NCI-H2196 treated with DMSO at 0.1 percent for 48 hours (cell line): Measurements from ENCODE around the gene ADAR.

Source experiments
- DNase-seq: peaks from one replicate; lab custom pipeline; 2025; ENCODE audit not compliant: unreplicated experiment; lab: John Stamatoyannopoulos, UW

Gene ADAR

DNA sequence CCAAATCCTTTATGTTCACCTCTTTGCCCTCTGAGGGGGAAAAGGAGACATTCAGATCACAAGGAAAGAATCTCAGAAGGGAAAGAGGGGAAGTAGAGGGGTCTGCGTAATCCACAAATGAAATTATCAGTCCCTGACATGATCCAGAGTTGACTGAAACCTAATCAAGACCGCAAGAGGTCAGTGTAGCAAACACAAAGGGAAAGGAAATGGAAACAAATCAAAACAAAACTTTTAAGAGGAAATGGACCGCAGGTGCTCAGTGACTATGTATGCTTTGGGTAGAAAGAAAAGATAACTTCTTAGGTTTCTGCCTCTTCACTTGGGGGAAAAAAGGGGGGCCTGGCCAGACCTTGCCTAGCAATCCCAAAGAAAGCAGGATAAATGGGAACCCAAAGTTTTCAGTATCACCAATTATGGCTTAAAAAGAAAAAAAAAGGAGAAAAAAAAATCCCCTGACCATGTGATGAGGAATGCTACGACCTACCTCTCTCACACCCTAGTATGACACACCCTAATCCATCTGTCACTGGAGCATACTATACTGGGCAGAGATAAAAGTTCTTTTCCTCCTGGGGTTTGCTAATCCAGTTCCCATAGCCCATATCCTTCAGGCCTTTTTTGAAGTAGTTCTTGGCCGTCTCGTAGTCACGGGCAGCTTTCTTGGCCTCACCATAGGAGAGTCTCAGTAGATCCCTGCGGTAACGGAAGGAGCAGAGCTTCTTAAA is 23.6 kb downstream of the ADAR start:
- DNase-seq: no peak

DNA sequence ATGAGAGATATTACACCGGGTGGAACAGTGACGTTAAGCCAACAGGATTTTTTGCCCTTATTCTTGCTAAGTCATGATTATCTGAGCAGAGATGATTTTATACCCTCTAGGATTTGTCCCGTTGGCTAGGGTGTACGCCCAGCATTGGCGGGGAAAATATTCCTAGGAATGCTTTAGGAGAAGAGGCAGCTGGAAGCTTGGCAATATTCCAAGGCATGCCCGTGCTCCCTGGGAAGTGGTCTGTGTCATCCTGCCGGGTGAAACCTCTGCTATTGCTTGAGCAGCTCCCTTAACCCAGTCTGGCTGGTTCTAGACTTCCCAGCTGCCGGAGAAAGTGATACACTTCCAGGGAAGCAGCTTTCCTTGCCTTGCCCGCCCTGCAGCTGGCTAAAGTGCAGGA is 24.2 kb downstream of the ADAR start:
- no peak for DNase-seq

DNA sequence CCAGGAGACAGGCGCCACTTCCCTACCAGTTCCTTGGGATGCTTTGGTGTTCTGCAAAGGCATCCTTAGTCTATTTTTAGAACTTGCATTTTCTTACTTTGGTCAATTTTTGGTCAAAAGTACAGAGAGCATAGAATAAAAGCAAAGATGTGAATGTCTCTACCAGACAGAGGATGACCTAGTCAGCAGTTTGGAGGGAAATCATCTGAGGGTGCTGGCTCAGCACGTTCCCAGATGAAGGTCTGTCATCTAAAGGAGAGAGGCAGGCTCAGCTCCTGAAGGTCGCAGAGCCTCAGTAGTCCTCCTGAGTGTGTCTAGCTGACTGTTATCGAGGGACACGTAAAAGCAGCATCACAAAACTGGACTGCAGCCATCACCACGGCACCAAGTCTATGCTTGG is 25.1 kb downstream of the ADAR start:
- DNase-seq: no peak

DNA sequence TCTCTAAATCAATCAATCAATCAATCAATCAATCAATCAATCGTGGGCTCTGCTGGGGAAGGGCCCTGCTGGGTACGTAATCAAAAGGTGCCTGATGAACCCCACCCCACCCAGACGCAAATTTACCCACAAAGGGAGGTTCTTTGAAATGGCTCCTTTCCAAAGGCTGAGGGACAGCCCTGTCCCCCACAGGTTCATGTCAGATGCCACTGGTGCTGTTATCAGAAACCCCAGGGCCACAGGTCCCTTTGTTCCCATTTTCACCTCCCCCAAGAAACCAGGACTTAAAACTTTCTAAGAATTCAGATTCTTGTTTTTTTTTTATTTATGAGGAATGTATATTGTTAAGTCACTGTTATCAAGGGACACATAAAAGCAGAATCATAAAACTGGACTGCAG is 26.2 kb downstream of the ADAR start:
- no peak for DNase-seq

DNA sequence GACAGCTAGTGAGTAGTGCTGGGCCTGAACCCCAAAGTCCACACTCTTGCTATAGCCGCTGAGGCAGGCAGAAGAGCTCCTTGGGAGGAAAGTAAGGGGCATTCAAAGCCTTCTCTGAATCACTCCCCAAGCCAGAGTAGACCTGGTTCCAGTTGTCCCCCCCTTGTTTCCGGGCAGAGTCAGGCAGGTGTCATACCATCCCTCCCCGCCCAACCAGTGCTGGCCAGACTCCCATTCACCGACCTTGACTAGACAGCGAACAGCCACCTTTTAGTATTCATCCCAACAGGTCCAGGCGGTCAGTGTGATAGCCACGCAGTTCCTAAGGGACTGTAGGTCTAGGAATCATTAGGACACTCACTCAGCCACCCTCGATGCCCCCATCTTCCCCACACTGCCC is 28.6 kb downstream of the ADAR start:
- no peak for DNase-seq

DNA sequence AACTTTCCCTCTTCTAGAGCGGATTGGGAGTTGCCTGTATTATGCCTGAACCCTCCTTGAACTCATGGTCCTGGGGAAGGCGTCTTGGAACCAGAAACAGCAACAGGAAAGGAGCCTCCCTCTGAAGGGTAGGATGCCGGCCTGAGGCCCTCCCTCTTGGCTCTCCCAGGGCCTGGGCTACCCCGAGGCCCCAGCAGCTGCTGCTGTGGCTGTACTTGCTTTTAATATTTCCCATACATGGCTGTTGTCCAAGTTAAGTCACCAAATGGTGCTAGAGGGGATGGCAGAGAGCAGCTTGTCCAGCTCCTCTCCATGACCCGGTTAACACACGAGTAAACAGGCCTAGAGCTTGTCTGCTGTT is 29.9 kb downstream of the ADAR start:
- no peak for DNase-seq

DNA sequence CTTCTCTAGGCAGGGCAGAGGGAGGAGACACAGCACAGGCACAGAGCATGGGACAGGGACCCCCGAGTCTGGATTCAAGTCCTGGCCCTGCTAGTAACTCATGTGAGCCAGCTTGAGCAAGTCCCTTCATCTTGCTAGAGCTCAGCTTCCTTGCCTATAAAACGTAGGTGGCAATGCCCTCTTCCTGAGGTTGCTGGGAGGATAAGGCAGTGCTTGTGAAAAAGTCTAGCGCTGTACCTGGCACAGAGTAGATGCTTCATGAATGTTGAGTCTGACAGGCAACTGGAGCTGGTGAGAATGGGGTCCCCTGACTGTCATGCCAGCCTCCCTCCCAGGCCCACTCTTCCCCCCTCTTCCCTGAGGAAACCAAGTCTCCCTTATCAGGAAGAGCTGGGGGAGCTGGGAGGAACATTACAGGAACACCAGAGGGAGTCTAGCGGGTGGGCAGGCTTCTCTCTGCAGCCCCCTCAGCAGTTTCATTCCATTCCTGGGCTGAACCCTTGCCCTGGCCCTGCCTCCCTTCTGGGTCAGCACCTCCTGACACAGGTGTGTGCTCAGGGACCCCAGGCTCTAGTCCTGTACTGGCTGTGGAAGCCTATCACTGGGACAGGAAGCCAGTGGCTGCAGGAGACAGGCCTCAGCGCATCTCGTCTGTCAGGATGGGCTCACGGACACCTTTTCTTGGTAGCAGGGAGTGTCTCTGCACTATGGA is 30.5 kb downstream of the ADAR start:
- DNase-seq: no peak

DNA sequence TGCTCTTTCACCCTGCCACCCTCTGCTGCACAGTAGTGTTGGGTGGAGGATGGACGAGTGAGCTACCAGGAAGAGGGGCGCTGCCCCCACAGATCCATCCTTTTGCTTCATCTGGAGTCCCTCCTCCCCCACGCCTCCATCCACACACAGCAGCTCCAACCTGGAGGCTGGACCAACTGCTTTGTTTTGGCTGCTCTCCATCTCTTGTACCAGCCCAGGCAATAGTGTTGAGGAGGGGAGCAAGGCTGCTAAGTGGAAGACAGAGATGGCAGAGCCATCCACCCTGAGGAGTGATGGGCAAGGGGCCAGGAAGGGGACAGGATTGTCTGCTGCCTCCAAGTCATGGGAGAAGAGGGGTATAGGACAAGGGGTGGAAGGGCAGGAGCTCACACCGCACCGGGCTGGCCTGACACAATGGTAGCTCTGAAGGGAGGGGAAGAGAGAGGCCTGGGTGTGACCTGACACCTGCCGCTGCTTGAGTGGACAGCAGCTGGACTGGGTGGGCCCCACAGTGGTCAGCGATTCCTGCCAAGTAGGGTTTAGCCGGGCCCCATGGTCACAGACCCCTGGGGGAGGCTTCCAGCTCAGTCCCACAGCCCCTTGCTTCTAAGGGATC is 31.9 kb downstream of the ADAR start:
- DNase-seq: no peak

DNA sequence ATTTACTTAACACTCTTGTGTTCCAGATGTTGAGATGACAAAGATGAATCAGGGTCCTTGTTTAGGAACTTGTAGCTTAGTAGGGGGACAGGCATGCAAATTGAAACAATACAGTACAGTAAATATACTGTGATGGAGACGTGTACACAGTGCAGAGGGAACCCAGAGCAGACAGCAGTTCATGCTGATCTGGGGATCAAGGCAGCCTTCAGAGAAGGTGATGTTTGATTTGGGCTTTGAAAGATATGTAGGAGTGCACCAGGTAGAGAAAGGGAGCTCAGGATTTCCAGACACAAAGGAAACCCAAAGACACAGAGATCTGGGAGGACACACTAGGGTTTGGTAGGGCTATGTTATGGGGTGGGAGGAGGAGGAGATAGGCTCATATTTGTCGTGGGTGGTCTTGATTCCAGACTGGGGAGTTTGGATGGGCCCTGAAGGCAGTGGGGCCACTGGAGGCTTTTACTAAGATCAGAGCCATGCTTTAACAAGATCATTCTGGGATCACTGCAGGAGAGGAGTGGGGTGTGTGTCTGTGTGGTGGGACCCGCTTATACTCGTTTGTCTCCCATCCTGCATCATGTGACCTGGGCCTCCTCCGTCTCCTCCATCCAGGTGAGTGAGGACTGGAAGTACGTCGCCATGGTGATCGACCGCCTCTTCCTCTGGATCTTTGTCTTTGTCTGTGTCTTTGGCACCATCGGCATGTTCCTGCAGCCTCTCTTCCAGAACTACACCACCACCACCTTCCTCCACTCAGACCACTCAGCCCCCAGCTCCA is 32.6 kb downstream of the ADAR start:
- no peak for DNase-seq

DNA sequence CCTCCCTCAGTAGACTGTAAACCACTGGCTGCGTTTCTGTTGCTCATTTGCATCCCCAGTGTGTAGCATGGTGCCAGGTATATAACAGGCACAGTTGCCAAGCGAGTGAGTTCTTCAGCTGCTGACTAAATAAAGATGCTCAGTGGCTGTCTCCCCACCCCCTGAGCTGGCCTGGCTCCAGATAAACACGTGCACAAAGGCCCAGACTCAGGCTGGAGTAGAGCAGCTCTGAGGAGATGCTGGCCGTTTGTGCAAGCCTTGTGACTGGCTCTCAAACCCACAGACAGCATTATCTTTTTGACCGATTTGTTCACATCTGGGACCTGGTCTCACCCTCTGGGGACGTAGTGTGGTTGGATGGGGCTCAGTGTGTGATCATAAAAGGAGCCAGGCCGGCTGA is 33.3 kb downstream of the ADAR start:
- DNase-seq: peak; percentile 63

DNA sequence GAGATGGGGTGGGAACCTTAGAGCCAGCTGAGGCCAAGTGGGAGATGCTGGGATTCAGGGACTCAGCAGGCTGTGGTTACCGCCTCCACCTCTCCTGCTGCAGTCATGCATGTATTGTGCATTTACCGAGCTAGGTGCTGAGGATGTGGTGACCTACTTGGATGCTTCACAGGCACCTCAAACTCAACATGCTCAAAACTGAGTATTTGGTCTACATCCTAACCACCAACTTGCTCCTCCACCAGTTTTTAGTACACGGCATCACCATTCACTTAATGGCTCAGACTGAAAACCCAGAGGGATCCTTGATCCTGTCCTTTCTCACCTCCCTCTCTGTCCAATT is 34.8 kb downstream of the ADAR start:
- no peak for DNase-seq

DNA sequence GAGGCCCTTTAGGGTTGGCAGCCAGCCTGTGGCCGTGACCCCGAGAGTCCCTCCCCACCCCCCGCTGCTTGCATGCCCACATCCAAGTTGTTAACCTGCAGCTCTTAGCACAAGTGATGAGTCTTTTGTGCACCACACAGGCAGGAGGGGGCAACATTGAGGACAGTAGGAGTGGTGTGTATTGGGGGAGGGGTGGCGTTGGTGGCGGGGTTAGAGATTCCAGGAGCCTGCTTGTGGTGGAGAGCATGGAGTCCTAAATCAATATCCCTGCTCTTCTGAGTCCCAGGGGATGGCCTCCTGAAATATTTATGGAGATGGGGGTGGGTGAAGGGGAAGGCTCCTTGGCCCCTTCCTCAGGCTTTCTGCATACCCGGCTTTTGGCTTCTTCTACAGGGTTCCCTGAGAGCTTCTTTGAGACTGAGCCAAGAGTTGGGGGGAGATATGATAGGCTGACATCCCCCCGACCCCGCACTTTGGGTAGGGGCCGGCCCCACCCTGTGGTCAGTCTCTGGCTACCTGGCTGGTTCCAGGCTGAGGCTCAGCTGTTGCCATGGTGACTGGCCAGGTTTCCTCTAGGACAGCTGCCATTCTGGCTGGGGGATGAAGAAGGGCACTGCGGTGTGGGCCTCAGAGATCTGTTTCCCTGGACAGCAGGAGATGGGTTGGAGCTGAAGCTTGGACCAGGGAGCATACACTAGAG is 35.4 kb downstream of the ADAR start:
- no peak for DNase-seq

DNA sequence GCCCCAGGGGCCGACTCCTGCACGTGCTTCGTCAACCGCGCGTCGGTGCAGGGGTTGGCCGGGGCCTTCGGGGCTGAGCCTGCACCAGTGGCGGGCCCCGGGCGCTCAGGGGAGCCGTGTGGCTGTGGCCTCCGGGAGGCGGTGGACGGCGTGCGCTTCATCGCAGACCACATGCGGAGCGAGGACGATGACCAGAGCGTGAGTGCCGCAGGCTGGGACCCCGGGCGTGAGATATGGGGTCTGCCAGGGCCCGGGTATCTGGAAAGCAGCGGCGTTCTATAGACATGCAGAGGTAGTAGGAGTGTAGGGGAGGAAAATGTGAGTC is 36.1 kb downstream of the ADAR start:
- no peak for DNase-seq

DNA sequence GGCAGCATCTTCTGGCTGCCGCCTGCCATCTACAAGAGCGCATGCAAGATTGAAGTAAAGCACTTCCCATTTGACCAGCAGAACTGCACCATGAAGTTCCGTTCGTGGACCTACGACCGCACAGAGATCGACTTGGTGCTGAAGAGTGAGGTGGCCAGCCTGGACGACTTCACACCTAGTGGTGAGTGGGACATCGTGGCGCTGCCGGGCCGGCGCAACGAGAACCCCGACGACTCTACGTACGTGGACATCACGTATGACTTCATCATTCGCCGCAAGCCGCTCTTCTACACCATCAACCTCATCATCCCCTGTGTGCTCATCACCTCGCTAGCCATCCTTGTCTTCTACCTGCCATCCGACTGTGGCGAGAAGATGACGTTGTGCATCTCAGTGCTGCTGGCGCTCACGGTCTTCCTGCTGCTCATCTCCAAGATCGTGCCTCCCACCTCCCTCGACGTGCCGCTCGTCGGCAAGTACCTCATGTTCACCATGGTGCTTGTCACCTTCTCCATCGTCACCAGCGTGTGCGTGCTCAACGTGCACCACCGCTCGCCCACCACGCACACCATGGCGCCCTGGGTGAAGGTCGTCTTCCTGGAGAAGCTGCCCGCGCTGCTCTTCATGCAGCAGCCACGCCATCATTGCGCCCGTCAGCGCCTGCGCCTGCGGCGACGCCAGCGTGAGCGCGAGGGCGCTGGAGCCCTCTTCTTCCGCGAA is 36.6 kb downstream of the ADAR start:
- DNase-seq: no peak

DNA sequence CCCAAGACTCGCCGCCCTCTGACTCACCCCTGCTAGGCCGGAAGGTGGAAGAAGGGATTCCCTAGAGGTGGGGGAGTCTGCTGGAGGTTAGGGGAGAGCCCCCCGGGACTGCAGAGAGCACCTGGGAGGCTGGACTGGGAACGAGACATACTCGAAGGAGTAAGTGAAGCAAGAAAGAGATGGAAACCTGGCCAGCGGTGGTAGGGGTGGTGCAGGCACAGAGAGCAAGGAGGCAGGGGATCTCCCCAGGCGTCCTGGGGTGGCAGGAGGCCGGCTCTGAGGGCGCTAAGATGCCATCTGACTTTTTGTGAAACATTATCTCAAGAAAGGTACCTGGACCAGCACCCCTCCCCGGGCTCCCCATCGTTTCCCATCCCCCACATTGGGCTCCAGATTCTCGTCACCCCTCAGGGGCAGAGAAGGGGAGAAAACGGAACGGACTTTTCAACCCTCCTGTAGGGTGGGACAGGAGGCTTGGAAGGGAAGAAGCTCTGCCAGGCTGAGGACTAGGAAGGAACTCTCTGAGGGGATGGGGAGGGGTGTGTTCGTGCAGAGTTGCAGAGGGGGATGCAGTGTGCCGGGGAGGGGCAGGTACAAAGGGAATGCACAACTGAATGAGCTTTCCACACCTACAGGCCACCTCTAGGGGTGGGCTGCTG is 39.7 kb downstream of the ADAR start:
- DNase-seq: no peak

DNA sequence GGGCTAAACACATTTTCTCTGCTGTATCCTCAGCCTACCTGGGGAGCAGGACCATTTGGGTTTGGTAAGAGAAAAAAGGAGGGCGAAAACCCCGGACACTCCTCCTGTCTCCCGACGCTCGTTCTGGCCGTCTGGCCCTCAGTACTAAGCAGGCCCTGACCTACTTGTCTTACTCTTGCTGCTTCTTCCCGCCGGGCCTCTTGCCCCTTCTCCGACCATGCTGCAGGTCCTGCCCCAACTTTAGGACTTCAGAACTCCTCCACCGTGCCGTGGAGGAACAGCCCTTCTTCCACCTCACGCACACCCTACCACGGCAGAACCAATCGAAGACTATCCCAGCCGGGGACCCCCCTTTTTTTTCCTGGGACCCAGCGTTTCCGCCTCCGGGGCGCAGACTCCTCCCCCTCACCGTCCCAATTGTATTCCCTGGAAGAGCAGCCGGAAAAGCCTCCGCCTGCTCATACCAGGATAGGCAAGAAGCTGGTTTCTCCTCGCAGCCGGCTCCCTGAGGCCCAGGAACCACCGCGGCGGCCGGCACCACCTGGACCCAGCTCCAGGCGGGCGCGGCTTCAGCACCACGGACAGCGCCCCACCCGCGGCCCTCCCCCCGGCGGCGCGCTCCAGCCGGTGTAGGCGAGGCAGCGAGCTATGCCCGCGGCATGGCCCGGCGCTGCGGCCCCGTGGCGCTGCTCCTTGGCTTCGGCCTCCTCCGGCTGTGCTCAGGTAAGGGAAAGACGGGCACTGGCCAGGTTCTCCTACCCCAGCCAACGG is 40.4 kb downstream of the ADAR start, which contains the start of gene CHRNB2:
Gene CHRNB2, plus strand, starts transcription at position 393 of the 771 bp plus-strand sequence. Its CDS starts 267 bp downstream, at position 660.
- peak; percentile 48 for DNase-seq

DNA sequence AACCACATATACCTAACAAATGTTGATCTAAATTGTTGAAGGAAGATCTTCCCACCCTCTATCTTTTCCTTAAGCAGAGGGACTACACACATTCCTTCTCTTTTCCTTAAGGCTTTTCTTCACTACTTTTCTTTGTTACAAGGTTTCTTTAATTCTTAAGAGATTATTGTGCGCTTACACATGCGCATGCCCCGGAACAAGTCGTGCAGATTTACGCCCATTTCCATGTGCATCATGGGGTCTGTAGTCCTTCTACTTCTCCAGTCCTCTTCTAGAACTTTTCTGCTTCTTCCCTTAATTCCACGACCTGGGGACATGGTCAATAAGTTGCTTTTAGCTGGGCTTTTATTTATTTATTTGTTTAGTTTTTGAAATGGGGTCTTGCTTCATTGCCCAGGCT is 42.1 kb downstream of the ADAR start:
- no peak for DNase-seq

DNA sequence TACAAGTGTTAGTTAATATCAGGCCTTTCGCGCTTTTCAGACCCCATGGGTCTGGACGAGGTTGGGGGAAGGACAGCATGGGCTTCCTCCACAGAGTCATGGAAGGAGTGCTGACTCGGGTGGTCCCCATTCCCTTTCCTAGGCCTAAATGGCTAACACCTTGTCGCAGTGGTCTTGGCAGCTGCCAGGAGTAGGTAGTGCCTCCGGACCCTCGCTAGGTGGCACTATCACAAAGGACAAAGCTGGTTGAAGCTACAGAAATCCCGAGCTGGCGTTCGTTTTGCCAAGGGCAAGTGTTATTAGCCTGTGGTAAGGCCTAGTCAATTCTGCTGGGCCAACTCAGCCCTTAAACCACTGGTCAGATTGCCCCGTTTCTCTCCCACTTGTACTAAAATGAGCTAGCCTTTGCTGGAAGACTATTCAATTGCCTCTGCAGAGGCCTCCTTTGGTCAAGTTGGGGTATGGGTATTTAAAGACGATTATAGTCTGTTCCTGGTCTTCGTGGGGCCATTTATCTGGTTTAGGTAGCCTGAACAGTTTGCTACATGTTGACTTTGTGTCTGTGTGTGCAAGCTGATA is 48.4 kb downstream of the ADAR start:
- DNase-seq: peak; percentile 89
